HG03565 (cell line): ENCODE data around the gene CCT4.
"Not testable (repeated sequence)": the region's sequence is repeated elsewhere in the genome, so short reads cannot be mapped to it uniquely, and the experiment has no call there.

Experiments
- ATAC-seq: cut with Tn5 transposase; IDR thresholded peaks from one replicate; pipeline ENCODE4 v1.9.1; 2021; ENCODE audit warnings: mild to moderate bottlenecking, moderate library complexity; ENCODE audit not compliant: unreplicated experiment

Gene CCT4, protein sequence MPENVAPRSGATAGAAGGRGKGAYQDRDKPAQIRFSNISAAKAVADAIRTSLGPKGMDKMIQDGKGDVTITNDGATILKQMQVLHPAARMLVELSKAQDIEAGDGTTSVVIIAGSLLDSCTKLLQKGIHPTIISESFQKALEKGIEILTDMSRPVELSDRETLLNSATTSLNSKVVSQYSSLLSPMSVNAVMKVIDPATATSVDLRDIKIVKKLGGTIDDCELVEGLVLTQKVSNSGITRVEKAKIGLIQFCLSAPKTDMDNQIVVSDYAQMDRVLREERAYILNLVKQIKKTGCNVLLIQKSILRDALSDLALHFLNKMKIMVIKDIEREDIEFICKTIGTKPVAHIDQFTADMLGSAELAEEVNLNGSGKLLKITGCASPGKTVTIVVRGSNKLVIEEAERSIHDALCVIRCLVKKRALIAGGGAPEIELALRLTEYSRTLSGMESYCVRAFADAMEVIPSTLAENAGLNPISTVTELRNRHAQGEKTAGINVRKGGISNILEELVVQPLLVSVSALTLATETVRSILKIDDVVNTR

DNA sequence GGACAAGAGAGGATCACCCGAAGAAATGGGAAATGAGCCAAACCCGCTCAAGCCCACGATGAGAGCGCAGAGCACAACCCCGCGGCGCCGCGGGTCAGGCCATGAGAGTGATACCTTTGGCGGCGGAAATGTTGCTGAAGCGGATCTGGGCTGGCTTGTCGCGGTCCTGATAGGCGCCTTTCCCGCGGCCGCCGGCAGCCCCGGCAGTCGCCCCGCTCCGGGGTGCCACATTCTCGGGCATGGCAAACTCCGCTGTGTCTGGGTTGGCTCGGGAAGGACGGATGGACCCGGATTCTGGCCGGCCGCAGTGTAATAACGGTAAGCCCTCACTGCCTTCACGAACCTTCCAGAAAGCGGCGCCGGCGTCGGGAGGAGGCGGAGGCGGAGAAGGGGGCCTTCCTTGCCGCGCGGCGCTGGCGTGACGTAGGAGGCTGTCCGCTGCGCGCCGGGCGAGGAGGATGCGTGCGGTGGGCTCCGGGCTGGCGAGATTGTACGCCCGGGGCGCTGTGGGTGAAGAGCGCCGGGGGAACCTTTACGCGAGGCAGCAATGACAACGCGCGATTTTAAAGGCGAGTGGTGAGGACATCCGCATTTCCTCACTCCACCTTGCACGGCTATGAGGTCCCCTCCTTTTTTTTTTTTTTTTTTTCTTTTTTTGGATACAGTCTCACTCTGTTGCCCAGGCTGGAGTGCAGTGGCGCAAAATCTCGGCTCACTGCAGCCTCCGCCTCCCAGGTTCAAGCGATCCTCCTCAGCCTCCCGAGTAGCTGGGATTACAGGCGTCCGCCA, at the start of gene CCT4:
CCT4 (minus strand) TSS at position 390 of the 789 bp plus-strand sequence; CDS start at position 241, 149 bp downstream.
- ATAC-seq = peak; percentile 75

DNA sequence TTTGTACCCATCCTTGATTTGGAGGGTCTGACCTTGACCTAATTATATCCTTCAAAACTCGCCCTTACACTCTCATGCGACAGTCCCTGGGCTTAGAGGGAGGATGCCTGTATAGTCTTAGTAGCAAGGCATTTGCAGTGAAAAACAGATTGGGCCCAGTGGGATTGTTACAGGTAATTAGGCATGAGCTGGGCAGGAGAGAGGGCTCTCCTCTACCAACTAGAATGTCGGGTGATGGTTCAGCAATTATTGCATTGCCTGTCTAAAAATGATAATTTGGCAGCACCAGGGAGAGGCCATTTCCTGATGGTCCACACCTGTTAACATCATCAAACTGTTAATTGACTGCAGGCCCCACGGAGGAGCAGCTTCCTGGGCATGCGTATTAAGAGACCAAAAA, 49.4 kb upstream of the CCT4 start:
- ATAC-seq = no peak

DNA sequence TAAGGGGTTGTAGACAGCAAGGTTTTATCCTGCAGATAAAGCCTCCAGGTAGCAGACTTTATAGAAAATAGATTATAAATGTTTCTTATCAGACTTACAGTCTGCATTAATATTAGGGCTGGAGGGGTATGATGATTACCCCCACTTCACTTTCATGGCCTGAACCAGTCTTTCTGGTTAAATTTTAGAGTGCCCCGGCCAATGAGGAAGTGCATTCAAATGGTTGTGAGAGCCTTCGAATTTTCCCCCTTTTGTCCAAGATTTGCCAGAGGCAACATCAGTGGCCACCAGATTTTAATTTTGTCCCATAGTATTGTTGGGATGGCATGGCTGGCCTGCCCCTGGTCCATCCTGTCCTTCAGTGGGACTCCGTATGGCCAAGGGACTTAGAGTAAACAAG, 48.6 kb upstream of the CCT4 start:
- ATAC-seq = no peak

DNA sequence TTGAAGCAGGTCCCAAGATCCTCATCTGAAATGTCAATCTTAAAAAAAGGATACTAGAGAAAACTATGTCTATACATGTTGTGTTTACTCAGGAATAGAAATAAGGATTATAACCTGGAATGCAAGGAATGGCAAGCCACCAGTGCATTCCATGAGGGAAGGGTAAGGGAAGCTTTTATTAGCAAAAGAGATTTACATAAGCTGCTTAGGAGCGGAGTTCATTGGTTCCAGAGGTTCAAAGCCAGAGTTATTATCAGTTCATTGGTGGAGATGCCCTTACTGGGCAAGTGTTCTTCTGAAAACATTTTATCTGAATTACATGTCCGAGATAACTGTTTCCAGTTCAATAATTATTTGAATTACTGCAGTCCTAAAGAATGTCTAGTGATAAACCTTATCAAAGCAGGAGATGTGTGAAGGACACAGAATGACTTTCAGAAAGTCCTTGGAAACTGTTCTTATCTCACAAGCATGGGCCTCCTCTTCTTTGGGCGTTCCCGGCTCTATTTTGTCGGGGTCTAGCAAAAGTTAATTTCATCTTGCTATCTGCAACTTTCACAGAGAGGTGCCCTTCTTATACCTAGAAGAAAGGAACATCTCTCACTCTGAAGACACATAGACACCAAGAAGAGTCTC, 40.5 kb upstream of the CCT4 start:
- ATAC-seq = no peak

DNA sequence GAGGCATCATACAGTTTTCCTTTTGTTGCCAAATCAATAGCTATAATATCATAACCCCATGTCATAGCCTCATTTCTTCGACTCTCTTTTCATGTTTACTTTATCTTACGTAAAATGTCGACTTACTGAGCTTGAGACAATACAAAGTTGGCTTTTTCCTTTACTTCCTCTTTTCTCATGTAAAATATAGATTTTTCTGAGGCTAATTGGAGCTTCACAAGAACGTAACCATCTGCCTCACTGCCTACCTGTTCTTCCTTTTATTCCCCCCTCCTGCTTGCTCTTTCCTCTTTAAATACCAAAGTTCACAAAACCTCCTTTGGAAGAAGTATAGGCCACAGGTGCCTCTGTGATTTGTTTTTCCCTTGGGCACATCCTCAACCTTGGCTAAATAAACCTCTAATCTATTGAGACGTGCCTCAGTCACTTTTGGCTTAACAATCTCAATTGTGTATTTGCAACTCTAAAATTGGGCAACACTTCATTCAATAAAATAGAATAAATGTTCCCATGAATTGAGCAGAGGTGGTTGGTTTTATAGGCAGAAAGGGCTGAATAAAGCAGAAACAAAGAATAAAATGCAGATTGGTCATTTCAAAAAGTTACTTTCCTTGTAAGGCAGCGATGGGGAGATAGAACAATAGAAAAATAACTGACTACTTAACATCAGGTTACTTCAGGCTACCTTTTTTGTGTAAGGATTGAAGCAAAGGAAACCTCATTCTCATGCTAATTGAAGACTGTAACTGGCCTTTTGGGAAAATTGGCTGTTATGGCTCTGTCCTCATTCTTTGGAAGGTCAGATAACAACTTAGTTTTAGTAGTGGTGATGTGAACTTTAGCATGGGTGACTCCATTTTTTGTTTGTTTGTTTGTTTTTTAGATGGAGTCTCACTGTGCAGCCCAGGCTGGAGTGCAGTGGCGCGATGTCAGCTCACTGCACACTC, 38.3 kb upstream of the CCT4 start:
- no peak for ATAC-seq

DNA sequence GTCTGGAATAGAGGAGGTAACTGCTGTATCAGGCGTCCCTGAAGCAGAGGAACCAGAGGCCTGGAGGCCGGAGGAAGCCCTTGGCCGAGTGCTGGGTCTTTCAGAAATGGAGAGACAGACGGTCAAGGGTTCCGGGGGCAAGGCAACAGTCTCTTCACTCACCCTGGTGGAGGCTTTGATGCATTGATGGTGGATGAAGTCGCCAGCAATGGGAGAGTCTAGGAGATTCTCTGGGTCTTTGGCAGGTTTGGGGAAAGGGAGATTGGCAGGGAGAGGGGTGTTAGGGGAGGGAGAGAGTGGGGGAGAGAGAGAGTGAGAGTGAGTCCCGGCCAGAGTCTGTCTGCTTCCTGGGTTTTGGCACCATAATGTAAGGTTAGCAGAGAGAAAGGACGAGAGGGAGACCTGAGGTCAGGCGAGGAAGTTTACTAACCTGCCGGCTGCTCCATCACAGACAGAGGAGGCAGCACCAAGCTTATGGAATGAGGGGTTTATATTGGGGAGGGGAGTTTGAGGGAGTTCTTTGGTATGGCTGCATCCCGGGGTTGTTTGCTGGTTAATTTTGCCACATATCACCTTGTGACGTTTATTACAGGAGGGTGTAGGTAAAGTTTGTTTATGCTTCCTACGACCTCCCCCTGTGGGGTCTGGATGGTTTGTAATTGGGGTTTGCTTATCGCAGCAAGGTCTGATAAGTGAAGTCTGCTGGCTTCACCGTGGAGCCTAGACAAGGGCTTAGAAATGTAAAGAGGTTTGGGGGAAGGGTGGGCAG, 36.6 kb upstream of the CCT4 start:
- ATAC-seq = no peak

DNA sequence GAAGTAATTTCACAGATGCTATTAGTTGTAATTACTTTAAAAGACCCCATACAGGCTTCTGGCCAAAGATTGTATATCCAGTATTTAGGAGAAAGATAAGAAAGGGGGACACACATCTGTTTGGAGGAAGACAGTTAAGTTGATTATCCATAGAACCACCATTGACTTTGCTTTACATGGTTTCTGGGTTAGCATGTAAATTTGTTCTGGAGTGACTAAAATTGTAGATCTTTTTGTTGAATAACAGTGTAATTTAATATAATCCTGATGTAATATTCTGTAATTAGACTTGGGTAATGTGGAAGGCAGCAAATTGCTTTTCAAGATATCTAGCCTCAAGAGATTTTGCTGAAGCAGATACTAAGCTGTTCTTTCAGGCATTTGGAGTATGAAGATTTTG, 34.3 kb upstream of the CCT4 start:
- ATAC-seq = no peak

DNA sequence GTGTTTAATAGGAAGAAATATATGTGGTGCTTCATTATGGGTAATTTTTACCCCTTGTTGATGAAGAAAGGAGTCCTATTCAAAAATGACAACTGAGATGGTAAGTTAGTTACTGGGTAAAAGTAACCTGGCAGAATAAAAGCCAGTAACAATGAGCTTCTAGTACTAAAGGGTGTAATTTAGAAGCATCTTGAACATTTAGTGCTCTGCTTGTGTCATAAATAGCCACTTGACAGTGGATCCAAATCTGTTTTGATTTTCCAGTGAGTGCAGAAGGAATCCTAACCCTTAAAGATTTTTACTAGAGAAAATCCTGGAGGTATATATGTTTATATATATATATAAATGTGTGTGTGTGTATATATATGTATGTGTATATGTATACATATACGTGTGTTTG, 32.1 kb upstream of the CCT4 start:
- ATAC-seq = no peak

DNA sequence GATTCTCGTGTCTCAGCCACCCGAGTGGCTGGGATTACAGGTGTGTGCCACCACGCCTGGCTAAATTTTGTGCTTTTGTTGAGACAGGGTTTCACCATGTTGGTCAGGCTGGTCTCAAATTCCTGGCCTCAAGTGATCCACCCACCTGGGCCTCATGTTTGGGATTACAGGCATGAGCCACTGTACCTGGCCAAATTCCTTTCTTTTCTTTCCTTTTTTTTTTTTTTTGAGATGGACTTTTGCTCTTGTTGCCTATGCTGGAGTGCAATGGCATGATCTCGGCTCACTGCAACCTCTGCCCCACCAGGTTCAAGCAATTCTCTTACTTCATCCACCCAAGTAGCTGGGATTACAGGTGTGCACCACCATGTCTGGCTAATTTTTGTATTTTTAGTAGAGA, 26.3 kb upstream of the CCT4 start:
- ATAC-seq = not testable (repeated sequence)

DNA sequence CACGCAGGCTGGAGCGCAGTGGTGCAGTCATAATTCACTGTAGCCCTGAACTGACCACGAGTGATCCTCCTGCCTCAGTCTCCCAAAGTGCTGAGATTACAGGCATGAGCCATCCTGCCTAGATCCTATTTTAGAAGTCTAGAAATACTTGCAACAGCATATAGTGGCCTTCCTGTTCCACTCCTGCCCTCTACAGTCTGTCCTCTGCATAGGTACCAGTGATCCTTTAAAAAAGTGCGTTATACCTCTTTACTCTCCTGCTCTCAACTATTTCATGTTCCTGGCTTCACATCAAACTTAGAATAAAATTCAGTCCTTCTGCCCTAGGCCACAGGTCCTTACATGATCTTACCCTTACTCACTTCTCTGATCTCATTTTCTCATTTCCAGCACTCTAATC, 23.1 kb upstream of the CCT4 start:
- ATAC-seq = no peak

DNA sequence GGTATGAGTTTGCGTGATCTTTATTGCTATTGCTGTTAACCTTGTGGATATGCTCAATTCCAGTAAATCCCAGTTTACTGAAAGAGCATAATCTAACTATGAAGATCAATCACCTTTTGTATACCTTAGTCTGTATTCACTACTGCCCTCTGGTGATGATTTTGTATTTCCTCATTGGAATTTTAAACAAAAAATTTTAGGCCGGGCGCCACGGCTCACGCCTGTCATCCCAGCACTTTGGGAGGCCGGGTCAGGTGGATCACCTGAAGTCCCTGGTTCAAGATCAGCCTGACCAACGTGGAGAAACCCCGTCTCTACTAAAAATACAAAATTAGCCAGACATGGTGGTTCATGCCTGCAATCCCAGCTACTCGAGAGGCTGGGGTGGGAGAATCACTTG, 22.1 kb upstream of the CCT4 start:
- no peak for ATAC-seq

DNA sequence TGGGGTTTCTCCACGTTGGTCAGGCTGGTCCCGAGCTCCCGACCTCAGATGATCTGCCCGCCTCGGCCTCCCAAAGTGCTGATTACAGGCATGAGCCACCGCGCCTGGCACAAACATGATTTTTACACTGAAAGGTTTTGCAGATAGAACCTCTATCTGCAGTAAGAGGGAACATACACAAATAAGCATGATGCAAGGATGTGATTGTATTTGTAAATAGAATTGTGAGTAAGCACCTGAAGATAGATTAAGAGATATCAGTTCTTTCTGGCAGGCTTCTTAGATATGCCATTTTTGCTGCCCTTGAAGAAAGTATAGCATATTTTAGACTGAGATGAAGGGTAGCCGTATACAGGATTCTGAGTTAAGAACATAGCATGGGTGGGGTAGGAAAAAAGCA, 20.7 kb upstream of the CCT4 start:
- ATAC-seq = no peak

DNA sequence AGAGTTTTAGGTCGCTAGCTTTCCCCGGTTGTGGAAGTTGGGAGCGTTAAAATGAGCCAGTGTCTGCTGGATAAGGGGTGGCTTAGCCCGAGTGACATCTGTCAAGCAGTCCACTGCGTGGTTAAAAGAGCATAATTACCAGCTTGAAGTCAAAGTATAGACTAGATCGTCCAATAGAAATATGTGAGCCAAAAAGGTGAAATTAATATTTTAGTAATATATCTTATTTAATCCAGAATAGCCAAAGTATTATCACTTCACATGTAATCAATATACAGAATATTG, 17.7 kb upstream of the CCT4 start:
- no peak for ATAC-seq

DNA sequence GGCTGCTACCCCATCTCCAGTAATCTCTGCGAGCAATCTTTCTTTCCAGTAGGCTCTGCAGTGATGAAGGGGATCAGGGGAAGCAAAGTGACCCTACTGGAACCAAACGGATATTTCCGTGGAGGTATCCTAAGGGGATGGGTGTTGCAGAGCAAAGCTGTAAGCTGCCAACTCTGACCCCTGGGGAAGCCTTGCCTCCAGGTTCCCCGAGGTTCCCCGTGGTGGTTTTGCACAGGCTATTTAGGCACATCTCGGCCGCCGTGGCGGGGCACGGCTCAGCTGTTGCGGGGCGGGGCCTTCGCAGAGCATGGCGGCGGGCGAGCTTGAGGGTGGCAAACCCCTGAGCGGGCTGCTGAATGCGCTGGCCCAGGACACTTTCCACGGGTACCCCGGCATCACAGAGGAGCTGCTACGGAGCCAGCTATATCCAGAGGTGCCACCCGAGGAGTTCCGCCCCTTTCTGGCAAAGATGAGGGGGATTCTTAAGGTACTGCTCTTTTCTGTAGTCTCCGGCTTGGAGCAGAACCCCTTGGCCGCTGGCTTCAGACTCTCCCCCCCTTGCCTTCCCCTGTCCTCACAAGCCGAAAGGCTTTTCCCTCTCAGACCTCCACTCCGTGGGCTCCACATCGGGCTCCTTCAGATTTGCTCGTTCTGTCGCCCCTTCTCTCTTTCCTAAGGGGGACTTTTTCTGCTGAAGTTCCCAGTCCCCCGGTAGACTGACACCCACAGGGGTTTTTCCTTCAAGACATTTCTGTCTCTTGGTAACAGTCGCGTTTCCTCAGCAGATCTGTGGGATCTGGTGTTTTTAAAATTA, 17.1 kb upstream of the CCT4 start, which contains the start of gene COMMD1:
COMMD1 (plus strand) TSS at position 303 of the 814 bp plus-strand sequence; CDS start at position 308, 5 bp downstream.
- peak; percentile 98 for ATAC-seq

DNA sequence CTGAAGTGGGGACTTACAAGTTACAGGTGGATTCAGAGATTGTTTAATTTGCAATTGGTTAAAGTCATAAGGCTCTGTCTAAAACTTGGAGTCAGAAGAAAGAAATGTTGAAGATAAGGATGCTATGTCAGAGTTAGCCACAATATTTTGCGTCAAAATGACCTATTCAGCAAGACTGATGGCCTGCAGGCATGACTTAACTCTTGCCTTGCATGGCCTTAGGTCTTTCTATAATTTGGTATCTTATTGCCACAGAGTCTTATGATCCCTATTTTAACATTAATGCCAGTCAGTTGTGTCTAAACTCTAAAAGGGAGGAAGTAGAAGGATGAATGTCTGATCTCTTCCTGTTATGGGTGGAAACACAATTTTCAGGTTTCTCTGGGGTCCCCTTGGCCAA, 11.8 kb upstream of the CCT4 start:
- no peak for ATAC-seq

DNA sequence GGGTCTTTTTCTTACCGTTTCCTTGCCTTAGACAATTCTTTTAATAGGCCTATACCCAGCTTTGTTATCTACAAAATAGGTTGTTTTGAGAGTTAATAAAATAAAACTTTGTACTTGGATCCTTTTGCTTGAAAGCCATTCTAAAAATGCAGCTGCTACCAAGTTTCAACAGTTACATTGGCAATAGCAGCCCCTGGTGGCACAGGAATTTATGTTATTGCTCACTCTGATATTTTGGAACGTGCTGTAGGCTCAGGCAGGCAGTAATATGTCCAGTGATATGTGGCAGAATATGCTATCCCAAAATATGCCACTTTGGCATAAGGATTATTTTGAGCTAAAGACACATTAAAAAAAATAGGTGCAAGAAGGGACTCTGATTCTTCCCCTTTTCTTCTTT, 10.4 kb upstream of the CCT4 start:
- no peak for ATAC-seq

DNA sequence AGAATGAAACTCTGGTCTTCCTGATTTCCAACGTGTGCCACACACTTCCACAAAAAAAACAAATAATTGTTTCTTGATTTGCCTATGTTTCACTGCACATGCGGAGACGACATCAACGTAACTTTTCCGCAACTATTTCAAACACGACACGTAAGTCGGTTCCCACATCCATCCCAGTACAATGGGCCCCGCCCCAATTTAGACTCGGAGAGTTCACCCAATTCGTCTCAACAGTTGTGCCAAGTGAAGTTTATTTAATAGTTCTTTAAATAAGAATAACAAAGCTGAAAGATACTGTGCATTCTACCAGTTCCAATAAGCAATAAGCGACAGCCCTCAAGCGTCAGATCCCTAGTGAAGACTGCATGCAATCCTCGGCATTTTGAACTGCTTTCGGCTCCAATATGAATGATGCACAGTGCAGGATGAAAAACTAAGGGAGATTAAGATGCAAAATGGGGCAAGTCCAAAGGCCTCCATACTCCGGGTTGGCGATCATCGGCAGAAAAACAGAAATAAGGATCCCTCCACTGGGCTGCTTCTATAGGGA, 664 bp downstream of the CCT4 start:
- no peak for ATAC-seq

DNA sequence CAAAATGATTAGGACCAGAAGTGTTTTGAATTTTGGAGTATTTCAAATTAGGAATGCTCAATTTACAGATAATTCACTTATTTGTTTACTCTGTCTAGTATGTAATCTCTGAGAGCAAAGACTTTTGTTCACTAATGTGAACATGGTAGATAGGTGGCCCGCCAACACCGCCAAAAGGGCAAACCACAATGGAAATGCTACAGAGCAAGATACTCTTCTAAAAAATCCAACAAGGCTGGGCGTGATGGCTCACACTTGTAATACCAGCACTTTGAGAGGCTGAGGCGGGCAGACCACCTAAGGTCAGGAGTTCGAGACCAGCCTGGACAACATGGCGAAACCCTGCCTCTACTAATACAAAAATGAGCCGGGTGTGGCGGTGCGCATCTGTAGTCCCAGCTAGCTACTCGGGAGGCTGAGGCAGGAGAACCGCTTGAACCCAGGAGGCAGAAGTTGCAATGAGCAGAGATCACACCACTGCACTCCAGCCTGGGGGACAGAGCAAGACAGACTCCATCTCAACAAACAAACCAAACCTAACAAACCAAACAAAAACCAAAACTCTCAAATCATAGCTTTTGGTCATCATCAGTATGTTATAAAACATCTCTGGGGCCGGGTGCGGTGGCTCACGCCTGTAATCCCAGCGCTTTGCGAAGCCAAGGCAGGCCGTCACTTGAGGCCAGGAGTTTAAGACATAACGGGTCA, 2.4 kb downstream of the CCT4 start:
- ATAC-seq = no peak
